ENCODE results near the gene NFE2L3.

The NFE2L3 gene

GRCh38 chr7:26195182-26195581 lies 43.2 kb downstream of the NFE2L3 start:
- H3K9me3 ChIP-seq (ENCODE audit: low read length), result no peaks in the 10 kb centered on the region
- peaks cover 65% of the 10 kb centered on the region for H3F3A ChIP-seq (ENCODE audit: insufficient read depth, low read length)
- peaks cover 59% of the 10 kb centered on the region for H3K79me2 ChIP-seq (ENCODE audit: insufficient read depth, low read length)
- no peaks in the 10 kb centered on the region for H3K9me2 ChIP-seq (ENCODE audit: low read depth, low read length)
- peaks cover 11% of the 10 kb centered on the region for H4K20me1 ChIP-seq (ENCODE audit: insufficient read depth, low read length)
- H3K27ac ChIP-seq (ENCODE audit: low read depth, low read length, poor library complexity, severe bottlenecking), result no peak overlapping the region
- H3K27me3 ChIP-seq (ENCODE audit: insufficient read depth, low read length), result no peaks in the 10 kb centered on the region
- H2AFZ ChIP-seq (ENCODE audit: low read length), result no peak overlapping the region
- no peak for TF ChIP-seq EZH2 (IDR thresholded peaks at IDR 0.05; ENCODE audit: borderline replicate concordance, low read length)
- TF ChIP-seq, protein P1, sequence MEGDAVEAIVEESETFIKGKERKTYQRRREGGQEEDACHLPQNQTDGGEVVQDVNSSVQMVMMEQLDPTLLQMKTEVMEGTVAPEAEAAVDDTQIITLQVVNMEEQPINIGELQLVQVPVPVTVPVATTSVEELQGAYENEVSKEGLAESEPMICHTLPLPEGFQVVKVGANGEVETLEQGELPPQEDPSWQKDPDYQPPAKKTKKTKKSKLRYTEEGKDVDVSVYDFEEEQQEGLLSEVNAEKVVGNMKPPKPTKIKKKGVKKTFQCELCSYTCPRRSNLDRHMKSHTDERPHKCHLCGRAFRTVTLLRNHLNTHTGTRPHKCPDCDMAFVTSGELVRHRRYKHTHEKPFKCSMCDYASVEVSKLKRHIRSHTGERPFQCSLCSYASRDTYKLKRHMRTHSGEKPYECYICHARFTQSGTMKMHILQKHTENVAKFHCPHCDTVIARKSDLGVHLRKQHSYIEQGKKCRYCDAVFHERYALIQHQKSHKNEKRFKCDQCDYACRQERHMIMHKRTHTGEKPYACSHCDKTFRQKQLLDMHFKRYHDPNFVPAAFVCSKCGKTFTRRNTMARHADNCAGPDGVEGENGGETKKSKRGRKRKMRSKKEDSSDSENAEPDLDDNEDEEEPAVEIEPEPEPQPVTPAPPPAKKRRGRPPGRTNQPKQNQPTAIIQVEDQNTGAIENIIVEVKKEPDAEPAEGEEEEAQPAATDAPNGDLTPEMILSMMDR (IDR thresholded peaks at IDR 0.05; ENCODE audit: low read length), result no peak
- peaks cover 99% of the 10 kb centered on the region for H3K36me3 ChIP-seq (ENCODE audit: insufficient read depth, low read length)
- H3K4me2 ChIP-seq (ENCODE audit: low read length), result 0 out of 2 replicates have a peak overlapping the region, but pooled peaks have one; percentile 4
- H3K4me3 ChIP-seq (ENCODE audit: low read depth, low read length, poor library complexity, severe bottlenecking), result no peak overlapping the region
- no peak overlapping the region for H3K9ac ChIP-seq (ENCODE audit: low read length)
- H3K4me1 ChIP-seq (ENCODE audit: insufficient read depth, low read length, severe bottlenecking), result peaks cover 75% of the 10 kb centered on the region

- peaks cover 62% of the 10 kb centered on the region for H3K79me2 ChIP-seq (ENCODE audit: insufficient read depth, low read length)
- no peaks in the 10 kb centered on the region for H3K9me2 ChIP-seq (ENCODE audit: low read depth, low read length)
- H3K4me2 ChIP-seq (ENCODE audit: low read length), result peak overlapping the region; percentile 81; the same call in 1 of the 2 replicates
- TF ChIP-seq, protein P1 (IDR thresholded peaks at IDR 0.05; ENCODE audit: low read length), result no peak
- TF ChIP-seq EZH2 (IDR thresholded peaks at IDR 0.05; ENCODE audit: borderline replicate concordance, low read length), result no peak
- no peaks in the 10 kb centered on the region for H3K9me3 ChIP-seq (ENCODE audit: low read length)
- no peak overlapping the region for H3K27ac ChIP-seq (ENCODE audit: low read depth, low read length, poor library complexity, severe bottlenecking)
- H3K4me3 ChIP-seq (ENCODE audit: low read depth, low read length, poor library complexity, severe bottlenecking), result peak overlapping the region; percentile 76
- H3K9ac ChIP-seq (ENCODE audit: low read length), result no peak overlapping the region
- H3K27me3 ChIP-seq (ENCODE audit: insufficient read depth, low read length), result no peaks in the 10 kb centered on the region
- H4K20me1 ChIP-seq (ENCODE audit: insufficient read depth, low read length), result peaks cover 11% of the 10 kb centered on the region
- peaks cover 66% of the 10 kb centered on the region for H3K4me1 ChIP-seq (ENCODE audit: insufficient read depth, low read length, severe bottlenecking)
- H3K36me3 ChIP-seq (ENCODE audit: insufficient read depth, low read length), result peaks cover 94% of the 10 kb centered on the region
- H2AFZ ChIP-seq (ENCODE audit: low read length), result no peak overlapping the region
- peaks cover 57% of the 10 kb centered on the region for H3F3A ChIP-seq (ENCODE audit: insufficient read depth, low read length)
These were observed 44.1 kb downstream of the NFE2L3 start for GRCh38 chr7:26195867-26196657.

DNA sequence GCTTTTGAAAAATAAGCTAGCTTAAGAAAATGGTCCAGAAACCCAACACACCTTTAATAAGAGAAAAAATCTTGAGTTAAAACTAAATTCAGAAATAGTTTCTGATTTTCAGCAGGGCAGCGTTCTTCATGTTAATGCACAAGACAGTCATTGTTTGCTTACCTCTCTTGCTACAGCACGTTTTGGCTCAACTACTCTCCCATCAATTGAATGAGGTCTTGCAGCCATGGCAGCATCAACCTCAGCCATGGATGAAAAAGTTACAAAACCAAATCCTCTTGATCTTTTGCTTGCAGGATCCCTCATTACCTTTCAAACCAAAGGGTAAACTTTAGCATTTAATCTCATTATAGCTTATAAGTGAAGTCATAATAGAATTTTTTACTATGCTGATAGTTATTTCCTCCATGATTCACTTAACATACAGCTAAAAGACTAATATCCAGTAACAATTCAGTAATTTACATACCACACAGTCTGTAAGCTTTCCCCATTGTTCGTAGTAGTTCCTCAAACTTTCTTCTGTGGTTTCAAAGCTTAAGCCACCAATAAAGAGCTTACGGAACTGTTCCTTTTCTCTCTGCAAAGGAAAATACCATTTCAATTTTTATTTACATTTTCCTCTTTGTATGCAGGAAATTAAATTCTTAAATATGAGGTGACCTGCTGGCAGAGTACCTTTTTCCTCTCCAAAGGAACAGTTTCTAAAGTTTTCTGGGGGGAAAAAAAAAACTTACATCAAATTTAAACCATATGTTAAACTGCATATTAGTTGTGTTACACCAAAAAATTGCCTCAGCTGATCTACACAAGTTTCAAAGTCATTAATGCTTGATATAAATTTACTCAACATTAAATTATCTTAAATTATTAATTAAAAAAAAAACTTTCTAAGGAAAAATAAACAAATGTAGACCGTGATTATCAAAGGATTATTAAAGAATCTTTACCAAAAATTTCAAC lies 45.4 kb downstream of the NFE2L3 start:
- Histone ChIP-seq H3K4me1 (ENCODE audit: insufficient read depth, low read length, severe bottlenecking) (peaks cover 58% of the 10 kb centered on the region), H4K20me1 (ENCODE audit: insufficient read depth, low read length) (peaks cover 11% of the 10 kb centered on the region; the same call in 1 of the 2 replicates), H3K4me2 (ENCODE audit: low read length) (peak overlapping the region; percentile 81), H3F3A (ENCODE audit: insufficient read depth, low read length) (peaks cover 45% of the 10 kb centered on the region), H3K27ac (ENCODE audit: low read depth, low read length, poor library complexity, severe bottlenecking) (peak overlapping the region; percentile 21), H3K27me3 (ENCODE audit: insufficient read depth, low read length) (no peaks in the 10 kb centered on the region), H3K9me2 (ENCODE audit: low read depth, low read length) (no peaks in the 10 kb centered on the region), H3K9ac (ENCODE audit: low read length) (peak overlapping the region; percentile 93), H3K79me2 (ENCODE audit: insufficient read depth, low read length) (peaks cover 66% of the 10 kb centered on the region), H3K36me3 (ENCODE audit: insufficient read depth, low read length) (peaks cover 86% of the 10 kb centered on the region), H3K9me3 (ENCODE audit: low read length) (no peaks in the 10 kb centered on the region), H2AFZ (ENCODE audit: low read length) (no peak overlapping the region), H3K4me3 (ENCODE audit: low read depth, low read length, poor library complexity, severe bottlenecking) (peak overlapping the region; percentile 76)
- TF ChIP-seq, protein P1 (IDR thresholded peaks at IDR 0.05; ENCODE audit: low read length), result no peak
- no peak for TF ChIP-seq EZH2 (IDR thresholded peaks at IDR 0.05; ENCODE audit: borderline replicate concordance, low read length)
